Liver (tissue), 5 donors: ENCODE data around the gene DVL1. TPM values are rescaled to one million over a fixed set of nuclear protein-coding genes. Genes with fewer than 3 reads are reported as not detected.

Experiments
- polyA plus RNA-seq, 2 donors: library from polyadenylated mRNA; stranded (reverse) in 1 of 2; unstranded in 1 of 2; fragments of 200-250 nt in 1 of 2; fragments of >200 nt in 1 of 2; fragmentation: Nextera tagmentation in 1 of 2; extraction: Ambion mirVana in 1 of 2; gene quantifications; one replicate each; pipeline versions ENCODE4 v1.2.1 to v1.2.3, GENCODE V29; 2013 to 2015
- small RNA-seq: library from RNA; depleted of rRNA; stranded (forward); fragments of <200 nt; gene quantifications from one replicate; pipeline ENCODE3, GENCODE V24; 2014
- total RNA-seq, 2 donors: library from RNA; depleted of rRNA; stranded (reverse); fragments of >200 nt; gene quantifications; one replicate each; pipeline ENCODE4 v1.2.3, GENCODE V29; 2014
- donor health status: healthy.
- donor health status: healthy.
- donor health status: healthy.

Gene DVL1
- total and polyA plus RNA-seq, 4 donors, result 5.7 to 41.2 (median 24.8) TPM

Small RNA genes lying within 50 kb of the gene (small RNA-seq; reads per million reads assigned to genes)
- gene MIR6726, result not detected

Other genes with a start within 250 kb of the DVL1 start
- gene C1orf159, start 233.3 kb downstream of the DVL1 start, total RNA-seq, result 1 to 10 TPM; 3.9 to 7.0 TPM
- 1 to 10 TPM; 4.5 to 4.8 TPM for gene C1orf159, start 233.3 kb downstream of the DVL1 start, polyA plus RNA-seq
- not detected for gene TTLL10, start 175.5 kb downstream of the DVL1 start, total RNA-seq
- gene TTLL10, start 175.5 kb downstream of the DVL1 start, polyA plus RNA-seq, result not detected
- gene TNFRSF18, start 142.8 kb downstream of the DVL1 start, total RNA-seq, result under 1 TPM in 1 of 2 donors, not detected in 1; 0.19 TPM
- gene TNFRSF18, start 142.8 kb downstream of the DVL1 start, polyA plus RNA-seq, result under 1 TPM; 0.17 to 0.24 TPM
- gene TNFRSF4, start 135.3 kb downstream of the DVL1 start, total RNA-seq, result under 1 TPM in 1 of 2 donors, not detected in 1; 0.08 TPM
- gene TNFRSF4, start 135.3 kb downstream of the DVL1 start, polyA plus RNA-seq, result under 1 TPM; 0.15 to 0.35 TPM
- gene SDF4, start 117.4 kb downstream of the DVL1 start, total RNA-seq, result 10 to 100 TPM; 48.7 to 92.5 TPM
- gene SDF4, start 117.4 kb downstream of the DVL1 start, polyA plus RNA-seq, result 100 to 1,000 TPM in 1 of 2 donors, 10 to 100 TPM in 1; 59.3 to 180 TPM
- 1 to 10 TPM; 8.9 to 9.0 TPM for gene B3GALT6, start 117.2 kb downstream of the DVL1 start, total RNA-seq
- 1 to 10 TPM; 1.2 to 7.7 TPM for gene B3GALT6, start 117.2 kb downstream of the DVL1 start, polyA plus RNA-seq
- not detected for gene C1QTNF12, start 102.7 kb downstream of the DVL1 start, total RNA-seq
- gene C1QTNF12, start 102.7 kb downstream of the DVL1 start, polyA plus RNA-seq, result under 1 TPM; 0.39 to 0.40 TPM
- 10 to 100 TPM; 25.2 to 30.4 TPM for gene UBE2J2, start 75.6 kb downstream of the DVL1 start, total RNA-seq
- gene UBE2J2, start 75.6 kb downstream of the DVL1 start, polyA plus RNA-seq, result 10 to 100 TPM; 21.0 to 26.3 TPM
- gene SCNN1D, start 69.0 kb downstream of the DVL1 start, total RNA-seq, result 1 to 10 TPM in 1 of 2 donors, under 1 TPM in 1; 0.79 to 1.5 TPM
- 1 to 10 TPM in 1 of 2 donors, under 1 TPM in 1; 0.51 to 1.1 TPM for gene SCNN1D, start 69.0 kb downstream of the DVL1 start, polyA plus RNA-seq
- 10 to 100 TPM; 17.9 to 24.8 TPM for gene ACAP3, start 41.5 kb downstream of the DVL1 start, total RNA-seq
- gene ACAP3, start 41.5 kb downstream of the DVL1 start, polyA plus RNA-seq, result 10 to 100 TPM in 1 of 2 donors, 1 to 10 TPM in 1; 2.7 to 12.0 TPM
- 10 to 100 TPM in 1 of 2 donors, 1 to 10 TPM in 1; 9.3 to 11.2 TPM for gene PUSL1, start 40.8 kb downstream of the DVL1 start, total RNA-seq
- 10 to 100 TPM in 1 of 2 donors, 1 to 10 TPM in 1; 9.5 to 14.9 TPM for gene PUSL1, start 40.8 kb downstream of the DVL1 start, polyA plus RNA-seq
- gene INTS11, start 24.8 kb downstream of the DVL1 start, total RNA-seq, result 10 to 100 TPM; 30.7 to 40.5 TPM
- gene INTS11, start 24.8 kb downstream of the DVL1 start, polyA plus RNA-seq, result 10 to 100 TPM; 26.3 to 38.3 TPM
- gene CPTP, start 24.6 kb downstream of the DVL1 start, total RNA-seq, result 10 to 100 TPM in 1 of 2 donors, 1 to 10 TPM in 1; 7.9 to 14.6 TPM
- 10 to 100 TPM; 30.4 to 45.1 TPM for gene CPTP, start 24.6 kb downstream of the DVL1 start, polyA plus RNA-seq
- under 1 TPM; 0.19 to 0.33 TPM for gene TAS1R3, start 18.1 kb downstream of the DVL1 start, total RNA-seq
- under 1 TPM in 1 of 2 donors, not detected in 1; 0.36 TPM for gene TAS1R3, start 18.1 kb downstream of the DVL1 start, polyA plus RNA-seq
- 1 to 10 TPM; 3.2 to 5.3 TPM for gene MXRA8, start 9.1 kb upstream of the DVL1 start, total RNA-seq
- gene MXRA8, start 9.1 kb upstream of the DVL1 start, polyA plus RNA-seq, result 1 to 10 TPM; 1.8 to 5.9 TPM
- gene AURKAIP1, start 25.8 kb upstream of the DVL1 start, total RNA-seq, result 10 to 100 TPM; 38.4 to 52.6 TPM
- gene AURKAIP1, start 25.8 kb upstream of the DVL1 start, polyA plus RNA-seq, result 100 to 1,000 TPM; 143 to 175 TPM
- 100 to 1,000 TPM in 1 of 2 donors, 10 to 100 TPM in 1; 47.3 to 170 TPM for gene CCNL2, start 49.9 kb upstream of the DVL1 start, total RNA-seq
- gene CCNL2, start 49.9 kb upstream of the DVL1 start, polyA plus RNA-seq, result 100 to 1,000 TPM in 1 of 2 donors, 10 to 100 TPM in 1; 46.4 to 160 TPM
- gene MRPL20, start 57.9 kb upstream of the DVL1 start, total RNA-seq, result 10 to 100 TPM; 47.8 to 47.9 TPM
- 100 to 1,000 TPM; 100 to 170 TPM for gene MRPL20, start 57.9 kb upstream of the DVL1 start, polyA plus RNA-seq
- gene ANKRD65, start 71.9 kb upstream of the DVL1 start, total RNA-seq, result under 1 TPM; 0.14 to 0.17 TPM
- gene ANKRD65, start 71.9 kb upstream of the DVL1 start, polyA plus RNA-seq, result under 1 TPM; 0.30 to 0.31 TPM
- gene VWA1, start 86.3 kb upstream of the DVL1 start, total RNA-seq, result 10 to 100 TPM; 22.8 to 41.6 TPM
- 10 to 100 TPM; 18.3 to 81.3 TPM for gene VWA1, start 86.3 kb upstream of the DVL1 start, polyA plus RNA-seq
- gene ATAD3C, start 100.3 kb upstream of the DVL1 start, total RNA-seq, result 1 to 10 TPM in 1 of 2 donors, under 1 TPM in 1; 0.19 to 1.3 TPM
- gene ATAD3C, start 100.3 kb upstream of the DVL1 start, polyA plus RNA-seq, result 1 to 10 TPM in 1 of 2 donors, under 1 TPM in 1; 0.51 to 4.8 TPM
- 10 to 100 TPM in 1 of 2 donors, 1 to 10 TPM in 1; 9.3 to 14.3 TPM for gene ATAD3B, start 122.3 kb upstream of the DVL1 start, total RNA-seq
- gene ATAD3B, start 122.3 kb upstream of the DVL1 start, polyA plus RNA-seq, result 10 to 100 TPM in 1 of 2 donors, 1 to 10 TPM in 1; 6.4 to 11.3 TPM
- gene ATAD3A, start 162.7 kb upstream of the DVL1 start, total RNA-seq, result 10 to 100 TPM; 14.0 to 17.7 TPM
- gene ATAD3A, start 162.7 kb upstream of the DVL1 start, polyA plus RNA-seq, result 10 to 100 TPM in 1 of 2 donors, 1 to 10 TPM in 1; 7.2 to 20.0 TPM
- gene TMEM240, start 191.2 kb upstream of the DVL1 start, total RNA-seq, result under 1 TPM; 0.14 to 0.33 TPM
- under 1 TPM in 1 of 2 donors, not detected in 1; 0.33 TPM for gene TMEM240, start 191.2 kb upstream of the DVL1 start, polyA plus RNA-seq
- gene SSU72, start 225.4 kb upstream of the DVL1 start, total RNA-seq, result 10 to 100 TPM; 35.4 to 40.4 TPM
- 10 to 100 TPM; 48.2 to 57.4 TPM for gene SSU72, start 225.4 kb upstream of the DVL1 start, polyA plus RNA-seq